ENCODE data around the gene SOX6. TPM values are rescaled to one million over a fixed set of nuclear protein-coding genes. Genes with fewer than 3 reads are reported as not detected.
"Not testable (repeated sequence)": the region's sequence is repeated elsewhere in the genome, so short reads cannot be mapped to it uniquely, and the experiment has no call there.

The SOX6 gene
- total RNA-seq, 1 donor from 2014 or later: 24.9 TPM

GRCh38 chr11:16070573-16070972 is 285.8 kb downstream of the SOX6 start:
- no peaks in the 10 kb centered on the region for H3K4me1 Mint-ChIP-seq (ENCODE audit: unreplicated experiment)
- H3K27me3 Mint-ChIP-seq: no peaks in the 10 kb centered on the region
- no peak for DNase-seq (ENCODE audit: extremely low spot score, unreplicated experiment)
- H3K4me3 Mint-ChIP-seq: no peak overlapping the region
- H3K9me3 Mint-ChIP-seq: peaks cover 26% of the 10 kb centered on the region
- H3K27ac Mint-ChIP-seq: no peak overlapping the region
- H3K36me3 Mint-ChIP-seq: peaks cover 22% of the 10 kb centered on the region
- TF ChIP-seq CTCF (conservative IDR thresholded peaks at IDR 0.05): no peak

GRCh38 chr11:16067268-16067667 is 289.1 kb downstream of the SOX6 start:
- H3K4me3 Mint-ChIP-seq; H3K9me3 Mint-ChIP-seq; H3K36me3 Mint-ChIP-seq; H3K27ac Mint-ChIP-seq; H3K4me1 Mint-ChIP-seq (ENCODE audit: unreplicated experiment); DNase-seq (ENCODE audit: extremely low spot score, unreplicated experiment); H3K27me3 Mint-ChIP-seq: not testable (repeated sequence)

GRCh38 chr11:16059332-16059731 is 297.0 kb downstream of the SOX6 start:
- TF ChIP-seq CTCF (conservative IDR thresholded peaks at IDR 0.05): no peak
- no peak for DNase-seq (ENCODE audit: extremely low spot score, unreplicated experiment)
- Mint-ChIP-seq H3K27me3 (no peaks in the 10 kb centered on the region), H3K4me1 (ENCODE audit: unreplicated experiment) (no peaks in the 10 kb centered on the region), H3K36me3 (peaks cover 4% of the 10 kb centered on the region), H3K27ac (no peak overlapping the region), H3K4me3 (no peak overlapping the region), H3K9me3 (no peaks in the 10 kb centered on the region)

GRCh38 chr11:16058671-16059070 is 297.7 kb downstream of the SOX6 start:
- Mint-ChIP-seq H3K36me3 (peaks cover 4% of the 10 kb centered on the region), H3K4me3 (no peak overlapping the region), H3K27ac (no peak overlapping the region), H3K9me3 (no peaks in the 10 kb centered on the region), H3K27me3 (no peaks in the 10 kb centered on the region), H3K4me1 (ENCODE audit: unreplicated experiment) (no peaks in the 10 kb centered on the region)
- DNase-seq (ENCODE audit: extremely low spot score, unreplicated experiment): no peak
- no peak for TF ChIP-seq CTCF (conservative IDR thresholded peaks at IDR 0.05)

GRCh38 chr11:16052750-16053149 is 303.6 kb downstream of the SOX6 start:
- Mint-ChIP-seq H3K27ac (no peak overlapping the region), H3K36me3 (peaks cover 11% of the 10 kb centered on the region), H3K4me1 (ENCODE audit: unreplicated experiment) (no peaks in the 10 kb centered on the region), H3K27me3 (no peaks in the 10 kb centered on the region), H3K4me3 (no peak overlapping the region), H3K9me3 (peaks cover 5% of the 10 kb centered on the region)
- TF ChIP-seq CTCF (conservative IDR thresholded peaks at IDR 0.05): no peak
- no peak for DNase-seq (ENCODE audit: extremely low spot score, unreplicated experiment)

- peaks cover 15% of the 10 kb centered on the region for H3K36me3 Mint-ChIP-seq
- no peaks in the 10 kb centered on the region for H3K4me1 Mint-ChIP-seq (ENCODE audit: unreplicated experiment)
- no peak for TF ChIP-seq CTCF (conservative IDR thresholded peaks at IDR 0.05)
- H3K27me3 Mint-ChIP-seq: no peaks in the 10 kb centered on the region
- DNase-seq (ENCODE audit: extremely low spot score, unreplicated experiment): no peak
- no peak overlapping the region for H3K27ac Mint-ChIP-seq
- H3K4me3 Mint-ChIP-seq: no peak overlapping the region
- peaks cover 5% of the 10 kb centered on the region for H3K9me3 Mint-ChIP-seq
Observed at GRCh38 chr11:16049611-16050010, 306.7 kb downstream of the SOX6 start.

Measured in type B pancreatic cell (in vitro differentiated cells).